Activated CD4-positive, alpha-beta T cell treated with anti-CD3 and anti-CD28 coated beads, Interleukin-2, amount 50 U/mL, for 48 hours (primary cell): ENCODE results near the gene ABCA3.
A peak's percentile ranks its signal among the peaks of the same experiment; 100 is the strongest.

Source experiments
- DNase-seq, 2 experiments: peaks; one replicate each; pipeline ENCODE4 v3.0.0-alpha.2; 2020

Gene ABCA3

GRCh38 chr16:2299915-2300192, 40.7 kb downstream of the ABCA3 start:
- no peak for DNase-seq

GRCh38 chr16:2299121-2299914, 41.2 kb downstream of the ABCA3 start:
- no peak for DNase-seq

- DNase-seq, result no peak
These were observed 41.9 kb downstream of the ABCA3 start for GRCh38 chr16:2298621-2299020.

GRCh38 chr16:2297506-2297860, 43.0 kb downstream of the ABCA3 start:
- no peak for DNase-seq

GRCh38 chr16:2296661-2297505, 43.6 kb downstream of the ABCA3 start:
- DNase-seq, result peak; percentile 22 to 34

GRCh38 chr16:2295056-2295798, 45.3 kb downstream of the ABCA3 start:
- DNase-seq, result no peak

GRCh38 chr16:2292221-2292620, 48.3 kb downstream of the ABCA3 start:
- DNase-seq, result no peak

GRCh38 chr16:2289282-2289681, 51.2 kb downstream of the ABCA3 start:
- no peak for DNase-seq

GRCh38 chr16:2288726-2289125, 51.8 kb downstream of the ABCA3 start:
- no peak for DNase-seq

- no peak for DNase-seq
These were observed 52.5 kb downstream of the ABCA3 start for GRCh38 chr16:2287916-2288547.

- DNase-seq, result no peak
These were observed 54.0 kb downstream of the ABCA3 start for GRCh38 chr16:2286550-2286949.

GRCh38 chr16:2285731-2286191, 54.8 kb downstream of the ABCA3 start:
- DNase-seq, result no peak

- no peak for DNase-seq
These were observed 55.5 kb downstream of the ABCA3 start for GRCh38 chr16:2284797-2285576.

- DNase-seq, result no peak
These were observed 56.3 kb downstream of the ABCA3 start for GRCh38 chr16:2284001-2284770.

GRCh38 chr16:2282866-2283555, 57.5 kb downstream of the ABCA3 start:
- DNase-seq, result no peak

- DNase-seq, result no peak
These were observed 58.3 kb downstream of the ABCA3 start for GRCh38 chr16:2282262-2282661.

- no peak for DNase-seq
These were observed 59.5 kb downstream of the ABCA3 start for GRCh38 chr16:2280981-2281542.

- DNase-seq, result no peak
These were observed 60.1 kb downstream of the ABCA3 start for GRCh38 chr16:2280461-2280860.

GRCh38 chr16:2278956-2279800, 61.4 kb downstream of the ABCA3 start:
- no peak for DNase-seq

- DNase-seq, result no peak
These were observed 62.3 kb downstream of the ABCA3 start for GRCh38 chr16:2278272-2278608.
